PC-9 (cell line): ENCODE data around the gene GALNT2. TPM values are rescaled to one million over a fixed set of nuclear protein-coding genes. Genes with fewer than 3 reads are reported as not detected.

Experiments
- BruUV-seq: library from RNA; stranded (reverse); fragments of 400-500 nt; replicated peaks from 2 replicates; lab custom pipeline; 2021; lab: Mats Ljungman, UMichigan
- CTCF ChIA-PET: fragments of 300-600 bp; sonication (Branson Sonifier 250); formaldehyde crosslinking; loops from one replicate; lab custom pipeline; 2022; ENCODE audit warnings: antibody characterized with exemption; lab: Charles Lee
- POLR2A ChIA-PET: fragments of 300-600 bp; sonication (Branson Sonifier 250); formaldehyde crosslinking; loops from one replicate; lab custom pipeline; 2022; ENCODE audit warnings: antibody characterized with exemption; ENCODE audit not compliant: unreplicated experiment; lab: Charles Lee
- DNase-seq, 2 experiments: peaks; one replicate each; pipeline versions ENCODE4 v3.0.0 to v3.0.0-alpha.2; 2015 to 2022; ENCODE audit warnings: mixed read lengths in 1 of 2
- H2AFZ ChIP-seq: fragments of 200-600 bp; sonication (generic); 2 replicates; pipeline ENCODE4 v1.8.1; 2017; ENCODE audit warnings: antibody characterized with exemption
- H3F3A ChIP-seq: fragments of 200-600 bp; sonication (generic); 2 replicates; pipeline ENCODE4 v1.8.1; 2017; ENCODE audit warnings: antibody characterized with exemption, mild to moderate bottlenecking, low read depth; ENCODE audit not compliant: insufficient read depth
- H3K27ac ChIP-seq: fragments of 200-600 bp; sonication (generic); 2 replicates; pipeline ENCODE4 v1.6.1; 2016; ENCODE audit warnings: mixed run types
- H3K27me3 ChIP-seq: fragments of 200-600 bp; sonication (generic); 2 replicates; pipeline ENCODE4 v1.6.1; 2016; ENCODE audit warnings: low read depth, mixed run types; ENCODE audit not compliant: insufficient read depth
- H3K36me3 ChIP-seq: fragments of 200-600 bp; sonication (generic); 2 replicates; pipeline ENCODE4 v1.6.1; 2016; ENCODE audit warnings: low read depth, mixed run types
- H3K4me1 ChIP-seq: fragments of 200-600 bp; sonication (generic); replicated peaks from 2 replicates; pipeline ENCODE4 v1.6.1; 2016; ENCODE audit warnings: mixed run types; ENCODE audit not compliant: insufficient read depth
- H3K4me2 ChIP-seq: fragments of 200-600 bp; sonication (generic); 2 replicates; pipeline ENCODE4 v1.6.1; 2017; ENCODE audit warnings: mixed run types
- H3K4me3 ChIP-seq: fragments of 200-600 bp; sonication (generic); 2 replicates; pipeline ENCODE4 v1.6.1; 2016; ENCODE audit warnings: mixed run types
- H3K79me2 ChIP-seq: fragments of 200-600 bp; sonication (generic); 2 replicates; pipeline ENCODE4 v1.6.1; 2017; ENCODE audit warnings: low read depth, mixed run types
- H3K9me2 ChIP-seq: fragments of 200-600 bp; sonication (generic); 2 replicates; pipeline ENCODE4 v1.8.1; 2017; ENCODE audit warnings: mild to moderate bottlenecking; ENCODE audit not compliant: insufficient read depth
- H3K9me3 ChIP-seq: fragments of 200-600 bp; sonication (generic); 2 replicates; pipeline ENCODE4 v1.8.1; 2016; ENCODE audit warnings: low read depth; ENCODE audit not compliant: insufficient read depth
- H4K20me1 ChIP-seq: fragments of 200-600 bp; sonication (generic); 2 replicates; pipeline ENCODE4 v1.8.1; 2017; ENCODE audit not compliant: insufficient read depth
- CTCF ChIP-seq: fragments of 200-600 bp; sonication (generic); conservative IDR thresholded peaks from 2 replicates; pipeline ENCODE4 v1.6.1; 2017; ENCODE audit warnings: mixed run types, antibody characterized with exemption, mild to moderate bottlenecking, moderate library complexity
- EZH2 ChIP-seq: fragments of 200-600 bp; sonication (generic); IDR thresholded peaks from 2 replicates; pipeline ENCODE4 v1.8.0; 2017; ENCODE audit warnings: antibody characterized with exemption, low read depth
- intact Hi-C: fragments of 100-400 bp; cut with micrococcal nuclease; formaldehyde crosslinking; loops from one replicate; pipeline ENCODE4 v1.10.0; 2022; ENCODE audit not compliant: unreplicated experiment
- total RNA-seq: library from RNA; stranded (reverse); gene quantifications from 2 replicates; pipeline ENCODE4 v1.2.3, GENCODE V29; 2021

GALNT2 gene
- total RNA-seq, 1 experiment from 2014 or later: 121 TPM

- no peaks in the 10 kb centered on the region for H3K4me1 ChIP-seq
- ChIA-PET CTCF (interaction anchor here (0.7 kb wide), 1 partner anchor 186 kb away, joined by 5 read pairs; no protein-coding TSS in a partner anchor), POLR2A (no interaction called here)
- no peaks in the 10 kb centered on the region for H3K79me2 ChIP-seq
- no peak overlapping the region for H3K4me3 ChIP-seq
- TF ChIP-seq EZH2 (no peak), CTCF (peak; percentile 75)
- no peaks in the 10 kb centered on the region for H3K9me3 ChIP-seq
- no peak overlapping the region for H3K27ac ChIP-seq
- H3K9me2 ChIP-seq: no peaks in the 10 kb centered on the region
- DNase-seq: peak; percentile 48 to 50
- BruUV-seq: no TSS peak
- H3F3A ChIP-seq: no peaks in the 10 kb centered on the region
- H3K36me3 ChIP-seq: no peaks in the 10 kb centered on the region
- H2AFZ ChIP-seq: no peak overlapping the region
- H3K4me2 ChIP-seq: no peak overlapping the region
- intact Hi-C loops: loop anchor here (1.0 to 10.0 kb wide), 4 partner anchors 164 to 606 kb away; partner anchors contain the start of gene GALNT2
- H3K27me3 ChIP-seq: no peaks in the 10 kb centered on the region
- no peaks in the 10 kb centered on the region; the same call in 1 of the 2 replicates for H4K20me1 ChIP-seq
These were observed 201.5 kb downstream of the GALNT2 start for GRCh38 chr1:230268371-230269170.

GRCh38 chr1:230270185-230270558 is 203.1 kb downstream of the GALNT2 start:
- Histone ChIP-seq H3K27me3 (no peaks in the 10 kb centered on the region), H3K36me3 (peaks cover 10% of the 10 kb centered on the region), H2AFZ (no peak overlapping the region), H3K4me1 (no peaks in the 10 kb centered on the region), H3K4me3 (no peak overlapping the region), H4K20me1 (no peaks in the 10 kb centered on the region; the same call in 1 of the 2 replicates), H3K9me2 (no peaks in the 10 kb centered on the region), H3F3A (peaks cover 11% of the 10 kb centered on the region), H3K79me2 (no peaks in the 10 kb centered on the region), H3K4me2 (no peak overlapping the region), H3K27ac (no peak overlapping the region), H3K9me3 (no peaks in the 10 kb centered on the region)
- POLR2A ChIA-PET: no interaction called here
- intact Hi-C loops: no loop called here
- no peak for TF ChIP-seq EZH2
- TF ChIP-seq CTCF: no peak
- BruUV-seq: no TSS peak
- no peak for DNase-seq
- CTCF ChIA-PET: no interaction called here

GRCh38 chr1:230270559-230271281 is 203.7 kb downstream of the GALNT2 start:
- POLR2A ChIA-PET: no interaction called here

More at GRCh38 chr1:230270559-230271281, 203.7 kb downstream of the GALNT2 start:
- CTCF ChIA-PET: no interaction called here
- DNase-seq: no peak
- no peaks in the 10 kb centered on the region for H3K9me3 ChIP-seq
- H2AFZ ChIP-seq: no peak overlapping the region
- H3K4me3 ChIP-seq: no peak overlapping the region
- no peak overlapping the region for H3K4me2 ChIP-seq
- no TSS peak for BruUV-seq
- H3K36me3 ChIP-seq: peaks cover 15% of the 10 kb centered on the region
- intact Hi-C loops: no loop called here
- no peaks in the 10 kb centered on the region for H3K79me2 ChIP-seq
- no peaks in the 10 kb centered on the region for H3K27me3 ChIP-seq
- TF ChIP-seq EZH2 (no peak), CTCF (no peak)
- no peaks in the 10 kb centered on the region; the same call in 1 of the 2 replicates for H4K20me1 ChIP-seq
- H3K27ac ChIP-seq: no peak overlapping the region
- no peaks in the 10 kb centered on the region for H3K4me1 ChIP-seq
- no peaks in the 10 kb centered on the region for H3K9me2 ChIP-seq
- H3F3A ChIP-seq: peaks cover 16% of the 10 kb centered on the region
